Loucy (cell line): ENCODE results near the gene SLC16A10.

ENCODE experiments used
- H2AFZ ChIP-seq: fragments of 200-600 bp; sonication (generic); 2 replicates; pipeline ENCODE4 v1.6.0; 2016; ENCODE audit warnings: antibody characterized with exemption, mild to moderate bottlenecking, low read length, moderate library complexity
- H3F3A ChIP-seq: fragments of 200-600 bp; 2 replicates; pipeline ENCODE4 v1.6.0; 2016; ENCODE audit warnings: antibody characterized with exemption, low read depth, mild to moderate bottlenecking
- H3K27me3 ChIP-seq: fragments of 200-600 bp; sonication (generic); 2 replicates; pipeline ENCODE4 v1.6.1; 2014; ENCODE audit warnings: low read length, mild to moderate bottlenecking; ENCODE audit not compliant: insufficient read depth, poor library complexity, severe bottlenecking
- H3K36me3 ChIP-seq: fragments of 200-600 bp; sonication (generic); 2 replicates; pipeline ENCODE4 v1.6.1; 2016; ENCODE audit warnings: low read length; ENCODE audit not compliant: insufficient read depth
- H3K4me1 ChIP-seq: fragments of 200-600 bp; sonication (generic); 2 replicates; pipeline ENCODE4 v1.5.1; 2014; ENCODE audit warnings: low read length, mild to moderate bottlenecking; ENCODE audit not compliant: insufficient read depth, poor library complexity, severe bottlenecking
- H3K4me2 ChIP-seq: fragments of 200-600 bp; sonication (generic); 2 replicates; pipeline ENCODE4 v1.6.0; 2014; ENCODE audit warnings: antibody characterized with exemption, low read length, low read depth, mild to moderate bottlenecking; ENCODE audit not compliant: poor library complexity, severe bottlenecking
- H3K4me3 ChIP-seq: fragments of 200-600 bp; sonication (generic); 2 replicates; pipeline ENCODE4 v1.5.1; 2014; ENCODE audit warnings: low read length, mild to moderate bottlenecking, mixed read lengths; ENCODE audit not compliant: poor library complexity, severe bottlenecking
- H3K79me2 ChIP-seq: fragments of 200-600 bp; sonication (generic); 2 replicates; pipeline ENCODE4 v1.6.1; 2014; ENCODE audit warnings: low read length; ENCODE audit not compliant: insufficient read depth
- H3K9ac ChIP-seq: fragments of 200-600 bp; sonication (generic); 2 replicates; pipeline ENCODE4 v1.6.0; 2014; ENCODE audit warnings: mild to moderate bottlenecking, low read depth, low read length, moderate library complexity; ENCODE audit not compliant: poor library complexity, severe bottlenecking
- H3K9me2 ChIP-seq: fragments of 200-600 bp; sonication (generic); replicated peaks from 2 replicates; pipeline ENCODE4 v1.6.1; 2016; ENCODE audit warnings: low read depth, low read length, mixed read lengths
- H3K9me3 ChIP-seq: fragments of 200-600 bp; sonication (generic); 2 replicates; pipeline ENCODE4 v1.6.1; 2014; ENCODE audit warnings: mild to moderate bottlenecking, antibody characterized with exemption, low read length, low read depth; ENCODE audit not compliant: insufficient read depth
- H4K20me1 ChIP-seq: fragments of 200-600 bp; sonication (generic); 2 replicates; pipeline ENCODE4 v1.6.0; 2014; ENCODE audit warnings: antibody characterized with exemption, low read length, mild to moderate bottlenecking; ENCODE audit not compliant: insufficient read depth, poor library complexity, severe bottlenecking
- EZH2phosphoT487 ChIP-seq: fragments of 200-600 bp; IDR thresholded peaks from 2 replicates; pipeline ENCODE4 v1.6.1; 2018; ENCODE audit warnings: antibody characterized with exemption, mild to moderate bottlenecking, moderate library complexity, borderline replicate concordance
- TF ChIP-seq, protein P1 (sequence below): fragments of 200-600 bp; sonication (generic); conservative IDR thresholded peaks from 2 replicates; pipeline ENCODE4 v1.5.1; 2014; ENCODE audit warnings: mild to moderate bottlenecking, antibody characterized with exemption, low read length

SLC16A10 gene

DNA sequence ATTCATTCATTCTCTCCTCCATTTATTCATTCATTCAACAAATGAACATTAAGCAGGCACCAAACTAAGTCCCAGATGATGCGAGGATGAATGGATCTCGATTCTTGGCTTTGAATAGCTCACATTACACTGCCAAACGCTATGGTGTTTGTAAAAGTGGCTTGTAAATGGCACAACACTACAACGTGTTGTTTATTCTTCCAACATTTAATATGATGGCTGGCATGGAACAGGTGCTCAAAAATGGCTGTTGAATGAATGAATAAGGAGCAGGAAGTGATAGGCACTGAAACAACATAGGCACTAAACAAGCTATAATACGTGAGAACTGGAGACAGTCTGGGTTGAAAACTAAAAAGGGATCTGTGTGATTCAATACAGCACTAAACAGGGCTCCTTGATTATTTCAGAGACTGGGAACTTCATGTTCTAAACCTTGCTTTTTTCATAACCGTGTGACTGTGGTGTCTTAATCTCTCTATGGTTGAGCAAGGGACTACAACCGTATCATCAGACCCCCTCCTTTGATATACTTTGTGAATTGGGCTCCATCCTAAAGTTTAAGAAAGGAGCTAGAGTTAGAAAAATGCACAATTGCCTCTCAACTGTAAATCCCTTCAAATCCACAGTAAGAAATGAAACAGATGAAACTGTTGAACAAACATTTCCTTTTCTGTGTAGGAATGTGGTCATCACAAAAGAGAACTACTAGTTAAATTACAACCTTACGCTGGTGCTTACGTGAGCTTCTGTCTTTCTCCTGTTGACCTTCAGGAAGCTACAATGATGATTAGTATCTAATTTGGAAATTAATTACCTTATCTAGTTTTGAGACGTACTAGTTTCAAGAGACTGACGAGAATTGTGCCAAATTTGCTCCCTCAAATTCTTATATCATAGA is 16.9 kb upstream of the SLC16A10 start:
- Histone ChIP-seq H3K9me2 (no peaks in the 10 kb centered on the region), H3F3A (no peaks in the 10 kb centered on the region), H3K4me1 (peaks cover 19% of the 10 kb centered on the region), H3K4me3 (no peak overlapping the region), H3K4me2 (no peak overlapping the region), H3K9me3 (no peaks in the 10 kb centered on the region), H3K79me2 (no peaks in the 10 kb centered on the region), H3K36me3 (no peaks in the 10 kb centered on the region), H2AFZ (0 out of 2 replicates have a peak overlapping the region, but pooled peaks have one; percentile 11), H4K20me1 (no peaks in the 10 kb centered on the region), H3K9ac (no peak overlapping the region), H3K27me3 (no peaks in the 10 kb centered on the region)
- TF ChIP-seq EZH2phosphoT487 = no peak
- TF ChIP-seq, protein P1, sequence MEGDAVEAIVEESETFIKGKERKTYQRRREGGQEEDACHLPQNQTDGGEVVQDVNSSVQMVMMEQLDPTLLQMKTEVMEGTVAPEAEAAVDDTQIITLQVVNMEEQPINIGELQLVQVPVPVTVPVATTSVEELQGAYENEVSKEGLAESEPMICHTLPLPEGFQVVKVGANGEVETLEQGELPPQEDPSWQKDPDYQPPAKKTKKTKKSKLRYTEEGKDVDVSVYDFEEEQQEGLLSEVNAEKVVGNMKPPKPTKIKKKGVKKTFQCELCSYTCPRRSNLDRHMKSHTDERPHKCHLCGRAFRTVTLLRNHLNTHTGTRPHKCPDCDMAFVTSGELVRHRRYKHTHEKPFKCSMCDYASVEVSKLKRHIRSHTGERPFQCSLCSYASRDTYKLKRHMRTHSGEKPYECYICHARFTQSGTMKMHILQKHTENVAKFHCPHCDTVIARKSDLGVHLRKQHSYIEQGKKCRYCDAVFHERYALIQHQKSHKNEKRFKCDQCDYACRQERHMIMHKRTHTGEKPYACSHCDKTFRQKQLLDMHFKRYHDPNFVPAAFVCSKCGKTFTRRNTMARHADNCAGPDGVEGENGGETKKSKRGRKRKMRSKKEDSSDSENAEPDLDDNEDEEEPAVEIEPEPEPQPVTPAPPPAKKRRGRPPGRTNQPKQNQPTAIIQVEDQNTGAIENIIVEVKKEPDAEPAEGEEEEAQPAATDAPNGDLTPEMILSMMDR = no peak

DNA sequence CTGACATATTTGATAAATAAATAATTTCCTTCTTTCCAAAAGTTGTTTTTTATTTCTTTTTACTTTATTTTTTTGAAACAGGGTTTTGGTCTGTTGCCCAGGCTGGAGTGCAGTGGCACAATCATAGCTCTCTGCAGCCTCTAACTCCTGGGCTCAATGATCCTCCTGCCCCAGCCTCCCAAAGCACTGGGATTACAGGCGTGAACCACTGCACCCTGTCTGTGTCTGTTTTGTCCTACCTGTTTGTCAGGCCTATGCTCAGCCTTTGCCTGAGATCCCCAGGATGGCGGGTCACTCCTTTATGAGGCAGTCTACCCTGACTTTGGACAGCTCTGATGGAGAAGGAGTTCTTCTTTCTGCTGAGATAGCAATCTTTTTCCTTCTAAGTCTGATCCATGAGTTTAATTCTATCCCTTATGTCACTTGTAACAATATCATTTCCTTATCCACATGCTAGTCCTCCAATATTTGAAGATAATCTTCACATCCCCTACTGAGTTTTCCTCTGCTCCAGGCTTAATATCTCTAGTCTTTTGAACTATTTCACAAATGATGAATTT is 14.4 kb upstream of the SLC16A10 start:
- no peak overlapping the region for H3K9ac ChIP-seq
- no peak overlapping the region for H3K4me2 ChIP-seq
- H3K79me2 ChIP-seq = no peaks in the 10 kb centered on the region
- H3K4me3 ChIP-seq = no peak overlapping the region
- H3K27me3 ChIP-seq = no peaks in the 10 kb centered on the region
- no peaks in the 10 kb centered on the region for H3K9me3 ChIP-seq
- no peak for TF ChIP-seq EZH2phosphoT487
- TF ChIP-seq, protein P1 = no peak
- H4K20me1 ChIP-seq = no peaks in the 10 kb centered on the region
- peaks cover 10% of the 10 kb centered on the region for H3K4me1 ChIP-seq
- no peak overlapping the region for H2AFZ ChIP-seq
- no peaks in the 10 kb centered on the region for H3K36me3 ChIP-seq
- no peaks in the 10 kb centered on the region for H3F3A ChIP-seq
- no peaks in the 10 kb centered on the region for H3K9me2 ChIP-seq

DNA sequence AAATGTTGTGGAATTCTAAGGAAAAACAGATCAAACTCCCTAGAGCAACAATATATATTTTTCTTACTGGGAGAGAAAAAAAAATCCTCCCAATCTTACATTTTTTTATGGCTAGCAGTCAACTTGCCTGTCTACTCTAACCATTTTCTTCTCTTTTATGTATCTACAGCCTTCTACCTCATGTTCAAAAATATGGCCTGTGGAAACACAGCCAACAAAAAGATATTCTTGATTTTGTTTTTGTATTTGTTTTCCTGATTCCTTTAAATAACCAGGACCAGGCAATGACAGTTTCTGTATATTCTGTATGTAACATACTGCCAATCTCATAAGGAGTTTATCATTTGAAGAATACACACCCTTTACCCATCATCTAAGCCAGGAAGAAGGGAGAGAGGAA is 13.0 kb upstream of the SLC16A10 start:
- Histone ChIP-seq H2AFZ (no peak overlapping the region), H3K27me3 (no peaks in the 10 kb centered on the region), H3F3A (no peaks in the 10 kb centered on the region), H4K20me1 (no peaks in the 10 kb centered on the region), H3K79me2 (no peaks in the 10 kb centered on the region), H3K4me3 (no peak overlapping the region), H3K9me3 (no peaks in the 10 kb centered on the region), H3K9me2 (no peaks in the 10 kb centered on the region), H3K4me2 (no peak overlapping the region), H3K4me1 (peaks cover 10% of the 10 kb centered on the region), H3K36me3 (no peaks in the 10 kb centered on the region), H3K9ac (no peak overlapping the region)
- TF ChIP-seq EZH2phosphoT487 = no peak
- TF ChIP-seq, protein P1 = no peak
